CD14-positive monocyte (primary cell): Measurements from ENCODE around the gene SLC4A5. TPM values are rescaled to one million over a fixed set of nuclear protein-coding genes. Genes with fewer than 3 reads are reported as not detected.

ENCODE experiments used
- DNase-seq, 3 donors: peaks; one replicate each; pipeline ENCODE4 v3.0.0-alpha.2; 2011 to 2022
- H2AFZ ChIP-seq: 2 replicates; pipeline ENCODE4 v1.6.0; 2012; ENCODE audit warnings: mild to moderate bottlenecking, low read depth, low read length, inconsistent platforms; ENCODE audit not compliant: insufficient read depth, poor library complexity, severe bottlenecking
- H3K27ac ChIP-seq, 2 donors: 1 replicate in 1 of 2; 2 replicates in 1 of 2; pipeline ENCODE4 v1.5.1; 2012 to 2013; ENCODE audit warnings: low read length in 2 of 2, control low read depth in 1 of 2, inconsistent platforms in 1 of 2, low read depth in 1 of 2, mild to moderate bottlenecking in 1 of 2
- H3K27me3 ChIP-seq, 2 donors: one replicate each; pipeline versions ENCODE4 v1.6.0 to v1.6.1; 2011 to 2013; ENCODE audit warnings: low read length in 2 of 2; ENCODE audit not compliant: control insufficient read depth in 2 of 2, insufficient read depth in 2 of 2
- H3K36me3 ChIP-seq, 2 donors: replicated peaks in 1 of 2; 1 replicate in 1 of 2; 2 replicates in 1 of 2; pipeline versions ENCODE4 v1.5.1 to v1.6.1; 2012 to 2013; ENCODE audit warnings: low read length in 2 of 2, control low read depth in 1 of 2, inconsistent platforms in 1 of 2, mild to moderate bottlenecking in 1 of 2; ENCODE audit not compliant: insufficient read depth in 2 of 2, control insufficient read depth in 1 of 2
- H3K4me1 ChIP-seq, 2 donors: 1 replicate in 1 of 2; 2 replicates in 1 of 2; pipeline versions ENCODE4 v1.5.1 to v1.6.1; 2012 to 2013; ENCODE audit warnings: low read length in 2 of 2, control low read depth in 1 of 2, inconsistent platforms in 1 of 2, mild to moderate bottlenecking in 1 of 2, moderate library complexity in 1 of 2; ENCODE audit not compliant: insufficient read depth in 2 of 2, control insufficient read depth in 1 of 2
- H3K4me2 ChIP-seq: replicated peaks from 2 replicates; pipeline ENCODE3; 2012; ENCODE audit warnings: low read length, moderate library complexity, mild to moderate bottlenecking; ENCODE audit not compliant: poor library complexity, severe bottlenecking; ENCODE audit errors: extremely low read depth
- H3K4me3 ChIP-seq, 3 experiments: fragments of 200-600 bp in 1 of 3; sonication (generic) in 1 of 3; replicated peaks in 1 of 3; 1 replicate in 2 of 3; 2 replicates in 1 of 3; pipeline ENCODE4 v1.5.1; 2011 to 2013; ENCODE audit warnings: low read length in 3 of 3, mild to moderate bottlenecking in 3 of 3, control low read depth in 2 of 3, low read depth in 2 of 3, inconsistent platforms in 1 of 3, moderate library complexity in 1 of 3
- H3K79me2 ChIP-seq: 2 replicates; pipeline ENCODE4 v1.6.0; 2012; ENCODE audit warnings: mild to moderate bottlenecking, control low read depth, inconsistent platforms, low read length, moderate library complexity; ENCODE audit not compliant: insufficient read depth
- H3K9ac ChIP-seq: 2 replicates; pipeline ENCODE4 v1.6.0; 2017; ENCODE audit warnings: low read length, mild to moderate bottlenecking; ENCODE audit not compliant: insufficient read depth, poor library complexity, severe bottlenecking
- H3K9me3 ChIP-seq, 2 donors: replicated peaks in 1 of 2; 1 replicate in 1 of 2; 2 replicates in 1 of 2; pipeline versions ENCODE4 v1.5.1 to v1.6.1; 2012 to 2013; ENCODE audit warnings: low read length in 2 of 2, control low read depth in 1 of 2; ENCODE audit not compliant: control insufficient read depth in 1 of 2, insufficient read depth in 1 of 2
- H4K20me1 ChIP-seq: 2 replicates; pipeline ENCODE4 v1.6.0; 2012; ENCODE audit warnings: mild to moderate bottlenecking, low read length, control low read depth, moderate library complexity; ENCODE audit not compliant: insufficient read depth
- H3K27ac Mint-ChIP-seq, 7 donors: one replicate each; pipeline ENCODE4 v1.8.0; 2020; ENCODE audit warnings: mild to moderate bottlenecking in 7 of 7, mixed read lengths in 7 of 7, moderate library complexity in 6 of 7, inconsistent platforms in 2 of 7
- H3K27me3 Mint-ChIP-seq, 3 donors: one replicate each; pipeline ENCODE4 v1.8.0; 2021 to 2022; ENCODE audit warnings: low read depth in 3 of 3, mild to moderate bottlenecking in 3 of 3, mixed read lengths in 3 of 3, moderate library complexity in 3 of 3, inconsistent platforms in 1 of 3
- H3K36me3 Mint-ChIP-seq, 2 donors: one replicate each; pipeline ENCODE4 v1.8.0; 2020; ENCODE audit warnings: mixed read lengths in 2 of 2, inconsistent platforms in 1 of 2, mild to moderate bottlenecking in 1 of 2
- H3K4me1 Mint-ChIP-seq: one replicate; pipeline ENCODE4 v1.8.0; 2020; ENCODE audit warnings: mild to moderate bottlenecking, mixed read lengths
- H3K4me3 Mint-ChIP-seq, 2 donors: one replicate each; pipeline ENCODE4 v1.8.0; 2020; ENCODE audit warnings: mild to moderate bottlenecking in 2 of 2, mixed read lengths in 2 of 2, moderate library complexity in 1 of 2
- H3K9me3 Mint-ChIP-seq, 7 donors: one replicate each; pipeline ENCODE4 v1.8.0; 2020 to 2022; ENCODE audit warnings: mixed read lengths in 7 of 7, mild to moderate bottlenecking in 6 of 7, moderate library complexity in 6 of 7, inconsistent platforms in 2 of 7
- WGBS: methylation state at CpG from one replicate; pipeline ENCODE4 v1.1.5; 2013; ENCODE audit warnings: missing lambda C conversion rate; ENCODE audit not compliant: insufficient coverage; 5-methylcytosine and 5-hydroxymethylcytosine counted together
- intact Hi-C, 2 donors: fragments of 100-400 bp; cut with micrococcal nuclease; formaldehyde crosslinking; loops; one replicate each; pipeline versions ENCODE4 v1.15.0 to v1.15.1; 2023
- polyA plus RNA-seq, 3 donors: library from polyadenylated mRNA; depleted of rRNA in 1 of 3; unstranded in 2 of 3; stranded (reverse) in 1 of 3; fragments of 300-500 nt in 2 of 3; fragments of >200 nt in 1 of 3; fragmentation: Illumina TruSeq in 2 of 3; gene quantifications; 1 replicate in 2 of 3; 2 replicates in 1 of 3; pipeline ENCODE4 v1.2.3, GENCODE V29; 2012 to 2021
- TF ChIP-seq, protein P1 (sequence below): fragments of 200-600 bp; IDR thresholded peaks from one replicate; pipeline ENCODE4 v1.8.0; 2022; ENCODE audit warnings: antibody characterized with exemption, mild to moderate bottlenecking

SLC4A5 gene
- polyA plus RNA-seq, 3 donors, result 0.10 to 1.1 TPM; not detected in 1

DNA sequence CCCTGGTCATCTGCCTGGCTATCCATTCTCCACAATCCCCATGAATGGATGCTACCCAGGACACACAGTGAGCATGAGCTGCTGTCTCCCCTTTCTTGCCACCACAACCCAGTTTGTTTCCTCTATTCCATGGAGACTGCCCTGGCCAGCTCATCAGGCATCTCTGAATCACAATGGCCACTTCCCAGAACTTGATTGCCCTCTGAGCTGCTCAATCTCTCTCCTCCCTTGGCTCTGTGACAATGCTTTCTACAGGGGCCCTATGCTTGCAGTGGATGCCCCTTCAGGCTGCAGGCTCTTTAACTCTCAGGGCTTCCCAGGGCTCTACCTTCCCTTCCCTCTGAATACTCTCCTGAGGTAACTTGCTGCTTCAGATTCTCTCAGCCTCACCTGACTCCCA is 14.4 kb upstream of the SLC4A5 start:
- Histone ChIP-seq H3K9ac (no peak overlapping the region), H3K36me3 (peaks cover 48 to 71% of the 10 kb centered on the region in 2 donors), H3K4me3 (no peak overlapping the region), H2AFZ (no peak overlapping the region), H3K9me3 (no peaks in the 10 kb centered on the region), H3K27ac (no peak overlapping the region), H4K20me1 (no peaks in the 10 kb centered on the region), H3K27me3 (no peaks in the 10 kb centered on the region), H3K4me1 (no peaks in the 10 kb centered on the region), H3K4me2 (no peak overlapping the region), H3K79me2 (no peaks in the 10 kb centered on the region)
- Mint-ChIP-seq H3K9me3 (no peaks in the 10 kb centered on the region), H3K4me1 (no peaks in the 10 kb centered on the region), H3K4me3 (no peak overlapping the region), H3K27ac (peak overlapping the region in 1 of 7 donors; percentile 35), H3K36me3 (peaks cover 60 to 70% of the 10 kb centered on the region in 2 donors), H3K27me3 (peaks cover 0 to 4% (median 0%) of the 10 kb centered on the region in 3 donors)
- DNase-seq, result no peak
- intact Hi-C loops, result no loop called here
- TF ChIP-seq, protein P1, sequence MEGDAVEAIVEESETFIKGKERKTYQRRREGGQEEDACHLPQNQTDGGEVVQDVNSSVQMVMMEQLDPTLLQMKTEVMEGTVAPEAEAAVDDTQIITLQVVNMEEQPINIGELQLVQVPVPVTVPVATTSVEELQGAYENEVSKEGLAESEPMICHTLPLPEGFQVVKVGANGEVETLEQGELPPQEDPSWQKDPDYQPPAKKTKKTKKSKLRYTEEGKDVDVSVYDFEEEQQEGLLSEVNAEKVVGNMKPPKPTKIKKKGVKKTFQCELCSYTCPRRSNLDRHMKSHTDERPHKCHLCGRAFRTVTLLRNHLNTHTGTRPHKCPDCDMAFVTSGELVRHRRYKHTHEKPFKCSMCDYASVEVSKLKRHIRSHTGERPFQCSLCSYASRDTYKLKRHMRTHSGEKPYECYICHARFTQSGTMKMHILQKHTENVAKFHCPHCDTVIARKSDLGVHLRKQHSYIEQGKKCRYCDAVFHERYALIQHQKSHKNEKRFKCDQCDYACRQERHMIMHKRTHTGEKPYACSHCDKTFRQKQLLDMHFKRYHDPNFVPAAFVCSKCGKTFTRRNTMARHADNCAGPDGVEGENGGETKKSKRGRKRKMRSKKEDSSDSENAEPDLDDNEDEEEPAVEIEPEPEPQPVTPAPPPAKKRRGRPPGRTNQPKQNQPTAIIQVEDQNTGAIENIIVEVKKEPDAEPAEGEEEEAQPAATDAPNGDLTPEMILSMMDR, result no peak

DNA sequence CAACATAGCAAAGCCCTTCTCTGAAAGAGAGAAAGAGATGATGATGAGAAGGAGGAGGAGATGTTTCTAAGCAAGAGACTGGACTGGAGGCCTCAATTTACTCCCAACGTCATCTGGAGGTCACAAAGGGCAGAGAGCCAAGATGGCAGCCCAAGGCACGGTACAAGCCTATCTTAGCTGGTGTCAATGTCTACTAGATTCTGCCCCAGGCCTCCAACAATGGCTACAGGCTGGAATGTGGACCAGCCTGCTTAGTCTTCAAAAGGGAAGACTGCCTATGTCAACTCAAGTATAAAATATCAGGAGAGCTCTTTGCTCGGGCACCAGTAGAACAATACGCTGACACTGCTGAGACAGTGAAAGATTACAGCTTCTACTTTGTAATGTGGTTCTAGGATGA is 6.7 kb upstream of the SLC4A5 start:
- WGBS, result 93% methylated on average over 2 of the region's 4 CpGs
- H3K27ac Mint-ChIP-seq, result no peak overlapping the region
- Histone ChIP-seq H3K4me2 (no peak overlapping the region), H3K4me3 (no peak overlapping the region), H3K9ac (no peak overlapping the region), H3K79me2 (no peaks in the 10 kb centered on the region), H2AFZ (no peak overlapping the region), H3K4me1 (no peaks in the 10 kb centered on the region), H4K20me1 (no peaks in the 10 kb centered on the region), H3K27ac (no peak overlapping the region), H3K36me3 (no peaks in the 10 kb centered on the region), H3K27me3 (no peaks in the 10 kb centered on the region), H3K9me3 (no peaks in the 10 kb centered on the region)
- H3K36me3 Mint-ChIP-seq, result peaks cover 0 to 3% of the 10 kb centered on the region in 2 donors
- H3K4me1 Mint-ChIP-seq, result no peaks in the 10 kb centered on the region
- H3K27me3 Mint-ChIP-seq, result peaks cover 0 to 1% (median 0%) of the 10 kb centered on the region in 3 donors
- H3K4me3 Mint-ChIP-seq, result no peak overlapping the region
- H3K9me3 Mint-ChIP-seq, result peaks cover 0 to 1% (median 0%) of the 10 kb centered on the region in 7 donors
- intact Hi-C loops, result no loop called here
- TF ChIP-seq, protein P1, result no peak
- DNase-seq, result no peak
